ENCODE measurements around the gene EDAR. TPM values are rescaled to one million over a fixed set of nuclear protein-coding genes. Genes with fewer than 3 reads are reported as not detected.

Gene EDAR
- total and polyA plus RNA-seq, 9 of the 15 experiments (the other 6 are each of a cell fraction or from before 2014, with no cell fraction given), result 0.01 TPM; not detected in 8

DNA sequence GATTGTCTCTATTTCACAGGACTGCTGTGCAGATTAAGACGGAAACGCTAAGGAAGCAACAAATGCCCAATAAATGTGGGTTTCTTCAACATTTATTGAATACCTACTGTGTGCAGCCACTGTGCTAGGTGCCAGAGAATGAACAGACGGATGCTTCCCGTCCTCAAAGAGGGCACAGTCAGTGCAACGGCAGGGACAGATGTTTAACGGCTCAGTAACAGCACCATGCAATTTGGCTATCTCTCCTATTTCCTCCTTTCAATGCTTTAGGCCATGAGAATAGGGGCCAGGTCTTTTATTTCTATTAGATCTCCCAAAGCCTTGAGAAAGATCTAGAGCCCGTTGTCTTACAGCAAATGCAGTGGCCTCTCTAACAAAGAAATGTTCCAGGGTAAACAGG is 7.2 kb downstream of the EDAR start:
- Histone ChIP-seq H3K4me1 (replicated peaks in 1 of 2; ENCODE audit: control insufficient read depth in 2 of 2, insufficient read depth in 2 of 2, low read length in 2 of 2) (no peaks in the 10 kb centered on the region), H3K27me3 (ENCODE audit: control insufficient read depth in 2 of 2, insufficient read depth in 2 of 2, low read length in 2 of 2) (peaks cover 44 to 76% of the 10 kb centered on the region in 2 experiments), H3K4me2 (ENCODE audit: insufficient read depth, low read length) (no peak overlapping the region), H3K4me3 (no peak overlapping the region), H3K9ac (ENCODE audit: insufficient read depth in 1 of 2, low read depth in 2 of 2, low read length in 2 of 2) (no peak overlapping the region), H3K79me2 (ENCODE audit: control insufficient read depth, insufficient read depth, low read length) (no peaks in the 10 kb centered on the region), H3K27ac (ENCODE audit: extremely low read depth, low read depth, low read length) (no peak overlapping the region), H2AFZ (ENCODE audit: low read depth, low read length) (no peak overlapping the region), H3K9me1 (ENCODE audit: control insufficient read depth, insufficient read depth, low read length) (peaks cover 3% of the 10 kb centered on the region), H3K9me3 (replicated peaks; ENCODE audit: control insufficient read depth, insufficient read depth, low read depth, low read length) (no peaks in the 10 kb centered on the region), H4K20me1 (replicated peaks; ENCODE audit: control insufficient read depth, insufficient read depth, low read length) (0 out of 2 replicates have a peak, but pooled peaks cover 3% of the 10 kb centered on the region), H3K36me3 (ENCODE audit: control insufficient read depth, insufficient read depth, low read length) (no peaks in the 10 kb centered on the region)
- CTCF ChIA-PET (ENCODE audit: low intra/inter-chr PET ratio), result no interaction called here
- no peak for DNase-seq (ENCODE audit: extremely low read depth in 1 of 4, low spot score in 3 of 4)
- intact Hi-C loops (cut with micrococcal nuclease), result no loop called here
- no peak for FAIRE-seq
- BruUV-seq (replicated peaks), result no TSS peak
- ATAC-seq, result no peak
- 0% methylated on average over 7 of the region's 7 CpGs for WGBS (ENCODE audit: insufficient coverage, low coverage, missing lambda C conversion rate)
- TF ChIP-seq MYC (IDR thresholded peaks at IDR 0.05; ENCODE audit: low read depth, low read length), result no peak
- TF ChIP-seq MYC (CRISPR knock-in tag; IDR thresholded peaks at IDR 0.05; ENCODE audit: borderline replicate concordance, low read depth), result no peak
- TF ChIP-seq RUNX1 (IDR thresholded peaks at IDR 0.05; ENCODE audit: low read depth), result no peak
- no peak for TF ChIP-seq MCM7 (IDR thresholded peaks at IDR 0.05)
- TF ChIP-seq, protein P1, sequence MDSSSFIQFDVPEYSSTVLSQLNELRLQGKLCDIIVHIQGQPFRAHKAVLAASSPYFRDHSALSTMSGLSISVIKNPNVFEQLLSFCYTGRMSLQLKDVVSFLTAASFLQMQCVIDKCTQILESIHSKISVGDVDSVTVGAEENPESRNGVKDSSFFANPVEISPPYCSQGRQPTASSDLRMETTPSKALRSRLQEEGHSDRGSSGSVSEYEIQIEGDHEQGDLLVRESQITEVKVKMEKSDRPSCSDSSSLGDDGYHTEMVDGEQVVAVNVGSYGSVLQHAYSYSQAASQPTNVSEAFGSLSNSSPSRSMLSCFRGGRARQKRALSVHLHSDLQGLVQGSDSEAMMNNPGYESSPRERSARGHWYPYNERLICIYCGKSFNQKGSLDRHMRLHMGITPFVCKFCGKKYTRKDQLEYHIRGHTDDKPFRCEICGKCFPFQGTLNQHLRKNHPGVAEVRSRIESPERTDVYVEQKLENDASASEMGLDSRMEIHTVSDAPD (CRISPR knock-in tag; IDR thresholded peaks at IDR 0.05), result no peak
- TF ChIP-seq, protein P2, sequence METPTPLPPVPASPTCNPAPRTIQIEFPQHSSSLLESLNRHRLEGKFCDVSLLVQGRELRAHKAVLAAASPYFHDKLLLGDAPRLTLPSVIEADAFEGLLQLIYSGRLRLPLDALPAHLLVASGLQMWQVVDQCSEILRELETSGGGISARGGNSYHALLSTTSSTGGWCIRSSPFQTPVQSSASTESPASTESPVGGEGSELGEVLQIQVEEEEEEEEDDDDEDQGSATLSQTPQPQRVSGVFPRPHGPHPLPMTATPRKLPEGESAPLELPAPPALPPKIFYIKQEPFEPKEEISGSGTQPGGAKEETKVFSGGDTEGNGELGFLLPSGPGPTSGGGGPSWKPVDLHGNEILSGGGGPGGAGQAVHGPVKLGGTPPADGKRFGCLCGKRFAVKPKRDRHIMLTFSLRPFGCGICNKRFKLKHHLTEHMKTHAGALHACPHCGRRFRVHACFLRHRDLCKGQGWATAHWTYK (CRISPR knock-in tag; IDR thresholded peaks at IDR 0.05), result no peak
- no peak for TF ChIP-seq PURB (CRISPR knock-in tag; IDR thresholded peaks at IDR 0.05; ENCODE audit: low read depth)
- TF ChIP-seq SAFB (IDR thresholded peaks at IDR 0.05; ENCODE audit: borderline replicate concordance, low read depth, low read length), result no peak
- POLR2A ChIA-PET, result no interaction called here
- in situ Hi-C loops (cut with MboI), result no loop called here

Data from K562 (cell line).